Activated naive CD8-positive, alpha-beta T cell (primary cell): ENCODE data around the gene RAB6B.

Experiments
- H3K27ac Mint-ChIP-seq: one replicate; pipeline ENCODE4 v1.8.0; 2021; ENCODE audit warnings: mixed read lengths
- H3K27me3 Mint-ChIP-seq: one replicate; pipeline ENCODE4 v1.8.0; 2021; ENCODE audit warnings: mixed read lengths
- H3K36me3 Mint-ChIP-seq: one replicate; pipeline ENCODE4 v1.8.0; 2021; ENCODE audit warnings: mixed read lengths
- H3K4me1 Mint-ChIP-seq: one replicate; pipeline ENCODE4 v1.8.0; 2021; ENCODE audit warnings: low read depth, mixed read lengths
- H3K4me3 Mint-ChIP-seq: one replicate; pipeline ENCODE4 v1.8.0; 2021; ENCODE audit warnings: mild to moderate bottlenecking, mixed read lengths
- H3K9me3 Mint-ChIP-seq: one replicate; pipeline ENCODE4 v1.8.0; 2021; ENCODE audit warnings: low read depth, mixed read lengths

Gene RAB6B

GRCh38 chr3:133824961-133825485 is 70.7 kb downstream of the RAB6B start:
- Mint-ChIP-seq H3K4me3 (no peak overlapping the region), H3K27me3 (no peaks in the 10 kb centered on the region), H3K9me3 (no peaks in the 10 kb centered on the region), H3K36me3 (peaks cover 8% of the 10 kb centered on the region), H3K4me1 (no peaks in the 10 kb centered on the region), H3K27ac (no peak overlapping the region)

GRCh38 chr3:133821767-133822638 is 73.7 kb downstream of the RAB6B start:
- Mint-ChIP-seq H3K9me3 (no peaks in the 10 kb centered on the region), H3K27ac (peak overlapping the region; percentile 23), H3K27me3 (no peaks in the 10 kb centered on the region), H3K36me3 (peaks cover 8% of the 10 kb centered on the region), H3K4me3 (no peak overlapping the region), H3K4me1 (peaks cover 4% of the 10 kb centered on the region)

- Mint-ChIP-seq H3K4me3 (no peak overlapping the region), H3K27me3 (no peaks in the 10 kb centered on the region)
Observed at GRCh38 chr3:133820889-133821675, 74.6 kb downstream of the RAB6B start.

GRCh38 chr3:133820129-133820528 is 75.6 kb downstream of the RAB6B start:
- H3K27ac Mint-ChIP-seq, result no peak overlapping the region
- H3K27me3 Mint-ChIP-seq, result no peaks in the 10 kb centered on the region
- peaks cover 7% of the 10 kb centered on the region for H3K4me1 Mint-ChIP-seq
- no peak overlapping the region for H3K4me3 Mint-ChIP-seq
- no peaks in the 10 kb centered on the region for H3K9me3 Mint-ChIP-seq
- peaks cover 5% of the 10 kb centered on the region for H3K36me3 Mint-ChIP-seq

More at GRCh38 chr3:133820889-133821675, 74.6 kb downstream of the RAB6B start:
- H3K36me3 Mint-ChIP-seq, result peaks cover 8% of the 10 kb centered on the region
- H3K4me1 Mint-ChIP-seq, result peaks cover 4% of the 10 kb centered on the region
- H3K9me3 Mint-ChIP-seq, result no peaks in the 10 kb centered on the region
- no peak overlapping the region for H3K27ac Mint-ChIP-seq

GRCh38 chr3:133815386-133815785 is 80.3 kb downstream of the RAB6B start:
- Mint-ChIP-seq H3K27ac (no peak overlapping the region), H3K27me3 (no peaks in the 10 kb centered on the region), H3K36me3 (peaks cover 4% of the 10 kb centered on the region), H3K9me3 (no peaks in the 10 kb centered on the region), H3K4me3 (no peak overlapping the region), H3K4me1 (peaks cover 25% of the 10 kb centered on the region)

GRCh38 chr3:133812872-133813271 is 82.8 kb downstream of the RAB6B start:
- Mint-ChIP-seq H3K36me3 (peaks cover 4% of the 10 kb centered on the region), H3K27me3 (no peaks in the 10 kb centered on the region), H3K4me1 (peaks cover 39% of the 10 kb centered on the region), H3K9me3 (no peaks in the 10 kb centered on the region), H3K4me3 (no peak overlapping the region), H3K27ac (peak overlapping the region; percentile 7)

GRCh38 chr3:133805702-133806475 is 89.8 kb downstream of the RAB6B start, which contains the start of gene SRPRB:
Gene SRPRB, plus strand, starts transcription at chr3:133805815. Its CDS starts 34 bp downstream, at chr3:133805849.
- H3K9me3 Mint-ChIP-seq, result no peaks in the 10 kb centered on the region
- H3K27me3 Mint-ChIP-seq, result no peaks in the 10 kb centered on the region
- peaks cover 43% of the 10 kb centered on the region for H3K4me1 Mint-ChIP-seq
- H3K4me3 Mint-ChIP-seq, result peak within 1 kb of the TSS; percentile 99
- H3K36me3 Mint-ChIP-seq, result peaks cover 9% of the 10 kb centered on the region
- H3K27ac Mint-ChIP-seq, result peak within 1 kb of the TSS; percentile 96

- peaks cover 7% of the 10 kb centered on the region for H3K36me3 Mint-ChIP-seq
- H3K27ac Mint-ChIP-seq, result peak overlapping the region; percentile 96
- H3K27me3 Mint-ChIP-seq, result no peaks in the 10 kb centered on the region
- peaks cover 41% of the 10 kb centered on the region for H3K4me1 Mint-ChIP-seq
- H3K9me3 Mint-ChIP-seq, result no peaks in the 10 kb centered on the region
- peak overlapping the region; percentile 99 for H3K4me3 Mint-ChIP-seq
Observed at GRCh38 chr3:133805384-133805701, 90.3 kb downstream of the RAB6B start.

- H3K27ac Mint-ChIP-seq, result peak overlapping the region; percentile 96
- peaks cover 7% of the 10 kb centered on the region for H3K36me3 Mint-ChIP-seq
- no peaks in the 10 kb centered on the region for H3K9me3 Mint-ChIP-seq
- no peaks in the 10 kb centered on the region for H3K27me3 Mint-ChIP-seq
- peaks cover 37% of the 10 kb centered on the region for H3K4me1 Mint-ChIP-seq
- peak overlapping the region; percentile 99 for H3K4me3 Mint-ChIP-seq
Observed at GRCh38 chr3:133804896-133805295, 90.8 kb downstream of the RAB6B start.

- no peak overlapping the region for H3K4me3 Mint-ChIP-seq
- no peak overlapping the region for H3K27ac Mint-ChIP-seq
Observed at GRCh38 chr3:133803469-133803868, 92.2 kb downstream of the RAB6B start.

GRCh38 chr3:133799794-133800585 is 95.7 kb downstream of the RAB6B start:
- H3K4me1 Mint-ChIP-seq, result peaks cover 3% of the 10 kb centered on the region
- H3K27me3 Mint-ChIP-seq, result peaks cover 10% of the 10 kb centered on the region
- H3K4me3 Mint-ChIP-seq, result no peak overlapping the region
- H3K27ac Mint-ChIP-seq, result no peak overlapping the region
- peaks cover 2% of the 10 kb centered on the region for H3K36me3 Mint-ChIP-seq
- H3K9me3 Mint-ChIP-seq, result no peaks in the 10 kb centered on the region

More at GRCh38 chr3:133803469-133803868, 92.2 kb downstream of the RAB6B start:
- Mint-ChIP-seq H3K9me3 (no peaks in the 10 kb centered on the region), H3K4me1 (peaks cover 29% of the 10 kb centered on the region), H3K27me3 (no peaks in the 10 kb centered on the region), H3K36me3 (peaks cover 7% of the 10 kb centered on the region)

GRCh38 chr3:133797396-133798105 is 98.1 kb downstream of the RAB6B start:
- H3K27me3 Mint-ChIP-seq, result peaks cover 10% of the 10 kb centered on the region
- no peaks in the 10 kb centered on the region for H3K4me1 Mint-ChIP-seq
- H3K36me3 Mint-ChIP-seq, result peaks cover 7% of the 10 kb centered on the region
- H3K9me3 Mint-ChIP-seq, result peaks cover 7% of the 10 kb centered on the region
- H3K27ac Mint-ChIP-seq, result no peak overlapping the region
- H3K4me3 Mint-ChIP-seq, result no peak overlapping the region

GRCh38 chr3:133792171-133792763 is 103.4 kb downstream of the RAB6B start:
- H3K27ac Mint-ChIP-seq, result no peak overlapping the region
- H3K27me3 Mint-ChIP-seq, result peaks cover 8% of the 10 kb centered on the region
- peaks cover 8% of the 10 kb centered on the region for H3K36me3 Mint-ChIP-seq
- H3K4me3 Mint-ChIP-seq, result no peak overlapping the region
- peaks cover 17% of the 10 kb centered on the region for H3K9me3 Mint-ChIP-seq
- H3K4me1 Mint-ChIP-seq, result no peaks in the 10 kb centered on the region
